ENCODE measurements around the gene ZNF444.

ZNF444 gene

GRCh38 chr19:56123266-56123891 is 17.7 kb upstream of the ZNF444 start:
- TF ChIP-seq CTCF (IDR thresholded peaks at IDR 0.05; ENCODE audit: control insufficient read depth, extremely low read depth, insufficient read depth), result no peak
- no peak for DNase-seq (ENCODE audit: low read depth)

GRCh38 chr19:56124578-56124977 is 16.5 kb upstream of the ZNF444 start:
- DNase-seq (ENCODE audit: low read depth), result no peak
- TF ChIP-seq CTCF (IDR thresholded peaks at IDR 0.05; ENCODE audit: control insufficient read depth, extremely low read depth, insufficient read depth), result no peak
- H3K4me3 ChIP-seq (ENCODE audit: low read depth, low read length), result no peak overlapping the region

More at GRCh38 chr19:56123266-56123891, 17.7 kb upstream of the ZNF444 start:
- H3K4me3 ChIP-seq (ENCODE audit: low read depth, low read length), result no peak overlapping the region

- TF ChIP-seq CTCF (IDR thresholded peaks at IDR 0.05; ENCODE audit: control insufficient read depth, extremely low read depth, insufficient read depth), result no peak
- DNase-seq (ENCODE audit: low read depth), result no peak
- H3K4me3 ChIP-seq (ENCODE audit: low read depth, low read length), result no peak overlapping the region
Measured at GRCh38 chr19:56125806-56126590, 15.1 kb upstream of the ZNF444 start.

- no peak for TF ChIP-seq CTCF (IDR thresholded peaks at IDR 0.05; ENCODE audit: control insufficient read depth, extremely low read depth, insufficient read depth)
- no peak for DNase-seq (ENCODE audit: low read depth)
Measured at GRCh38 chr19:56126983-56127780, 13.9 kb upstream of the ZNF444 start.

GRCh38 chr19:56130006-56130405 is 11.1 kb upstream of the ZNF444 start:
- no peak for DNase-seq (ENCODE audit: low read depth)
- no peak overlapping the region for H3K4me3 ChIP-seq (ENCODE audit: low read depth, low read length)
- TF ChIP-seq CTCF (IDR thresholded peaks at IDR 0.05; ENCODE audit: control insufficient read depth, extremely low read depth, insufficient read depth), result no peak

More at GRCh38 chr19:56126983-56127780, 13.9 kb upstream of the ZNF444 start:
- no peak overlapping the region for H3K4me3 ChIP-seq (ENCODE audit: low read depth, low read length)

GRCh38 chr19:56131651-56132050 is 9.4 kb upstream of the ZNF444 start:
- no peak for DNase-seq (ENCODE audit: low read depth)
- no peak overlapping the region for H3K4me3 ChIP-seq (ENCODE audit: low read depth, low read length)
- no peak for TF ChIP-seq CTCF (IDR thresholded peaks at IDR 0.05; ENCODE audit: control insufficient read depth, extremely low read depth, insufficient read depth)
